NOMO-1 treated with DMSO at 0.1 percent for 48 hours (cell line): Measurements from ENCODE around the gene CD160.

ENCODE experiments used
- DNase-seq: peaks from one replicate; lab custom pipeline; 2025; ENCODE audit not compliant: unreplicated experiment; lab: John Stamatoyannopoulos, UW

The CD160 gene

GRCh38 chr1:145788580-145788979 is 69.3 kb downstream of the CD160 start:
- DNase-seq: no peak
